ENCODE data around the gene POGK.
"Not testable (repeated sequence)": the region's sequence is repeated elsewhere in the genome, so short reads cannot be mapped to it uniquely, and the experiment has no call there.

The POGK gene

DNA sequence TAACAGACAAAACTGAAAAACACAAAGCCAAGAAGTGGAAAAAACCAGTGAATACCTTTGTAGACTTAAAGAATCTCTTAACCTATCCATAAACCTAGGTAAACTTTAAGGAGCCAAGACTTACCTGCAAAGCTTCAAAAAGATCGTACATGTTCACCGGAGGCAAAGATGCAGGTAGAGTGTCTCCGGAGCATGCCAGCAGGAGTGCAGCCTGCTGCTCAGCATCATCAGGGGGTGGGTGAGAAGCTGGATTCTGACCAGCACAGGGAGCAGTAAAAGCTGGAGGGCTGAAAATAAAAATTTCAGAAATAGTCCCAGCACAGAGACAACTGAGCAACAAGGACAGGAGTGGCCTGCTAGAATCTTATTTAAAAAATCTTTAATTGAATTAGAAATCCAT is 18.7 kb downstream of the POGK start:
- DNase-seq = no peak

DNA sequence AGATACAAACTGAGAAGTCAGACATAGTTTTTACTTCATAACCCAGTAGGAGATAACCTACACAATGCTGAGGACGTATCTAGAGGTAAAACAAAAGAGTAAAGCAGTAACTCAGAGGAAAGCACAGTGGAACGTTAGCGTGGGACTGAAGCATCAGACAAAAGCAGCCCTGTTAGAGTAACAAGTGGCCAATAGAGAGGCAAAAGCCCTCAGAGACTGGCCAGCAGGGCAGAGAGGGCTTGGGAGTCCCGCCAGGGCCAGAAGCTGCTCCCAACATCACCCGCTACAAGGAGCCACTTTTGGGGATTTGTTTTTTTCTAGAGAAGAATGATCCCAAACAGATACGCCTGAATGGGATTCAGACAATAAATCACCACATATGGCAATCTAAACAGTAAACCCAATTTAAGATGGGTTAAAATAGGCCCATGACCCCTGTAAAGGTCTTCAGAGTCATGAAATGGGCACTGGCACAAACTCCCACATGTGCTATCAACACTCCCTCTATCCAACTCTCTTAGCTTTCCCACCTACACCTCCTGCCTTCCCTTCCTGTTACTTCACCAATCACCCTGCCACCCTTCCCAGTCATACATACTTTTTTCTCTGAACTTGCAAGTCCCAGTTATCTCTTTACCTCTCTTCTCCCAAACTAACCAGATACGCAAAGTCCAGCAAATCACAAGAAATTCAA is 19.6 kb downstream of the POGK start:
- no peak for DNase-seq

DNA sequence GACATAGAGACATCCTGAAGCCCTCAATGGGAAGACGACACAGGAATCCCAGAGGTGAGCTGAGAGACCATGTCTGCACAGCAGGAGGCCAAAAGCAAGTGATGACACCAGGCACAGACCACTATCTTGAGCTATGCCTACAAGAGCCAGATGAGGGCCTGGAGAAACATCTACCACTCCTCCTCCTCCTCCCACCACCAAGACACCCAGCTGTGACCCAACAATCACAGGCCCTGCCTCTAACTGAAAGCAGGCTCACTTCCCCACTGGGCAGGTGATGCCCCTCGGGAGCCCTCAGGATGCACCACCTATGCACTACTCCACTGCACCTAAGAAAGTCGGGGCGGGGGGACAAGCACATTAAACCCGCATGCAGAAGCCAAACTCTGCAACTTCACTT is 20.3 kb downstream of the POGK start:
- DNase-seq = no peak

DNA sequence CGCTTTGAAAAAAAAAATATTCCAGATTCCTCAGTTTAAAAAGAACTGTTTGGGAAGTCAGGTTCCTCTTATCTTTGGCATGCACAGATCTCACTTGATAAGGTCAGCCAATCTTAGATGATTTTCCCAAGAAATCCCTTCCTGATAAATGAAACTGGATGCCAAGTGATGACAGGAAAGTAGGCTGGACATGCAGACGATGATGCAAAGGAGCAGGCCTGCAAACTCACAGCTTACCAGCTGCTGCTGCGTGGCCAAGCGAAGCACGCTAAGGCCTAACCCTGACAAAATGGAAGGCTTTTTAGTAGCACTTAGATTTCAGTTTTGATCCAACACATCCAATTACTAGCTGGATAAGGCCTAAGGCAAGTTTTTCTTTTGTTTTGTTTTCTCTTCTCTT is 26.7 kb downstream of the POGK start:
- no peak for DNase-seq

DNA sequence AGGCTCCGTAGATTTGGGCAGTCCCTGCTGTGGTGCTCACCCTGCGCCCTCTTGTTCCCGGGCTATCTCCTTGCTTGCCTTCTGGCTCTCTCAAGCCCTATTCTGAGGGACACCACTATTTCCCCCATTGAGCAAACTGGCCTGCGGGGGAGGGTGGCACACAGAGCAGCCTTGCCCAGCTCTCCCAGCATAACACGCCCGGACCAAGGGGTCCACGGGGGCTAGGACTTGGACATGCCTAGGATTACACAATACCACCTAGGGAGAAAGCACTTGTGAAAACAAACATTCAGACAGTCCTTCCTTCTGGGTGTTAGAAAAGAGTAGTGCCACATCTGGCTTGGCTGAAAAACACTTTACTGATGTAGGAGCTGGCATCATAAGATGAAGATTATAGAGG is 29.4 kb downstream of the POGK start:
- no peak for DNase-seq

DNA sequence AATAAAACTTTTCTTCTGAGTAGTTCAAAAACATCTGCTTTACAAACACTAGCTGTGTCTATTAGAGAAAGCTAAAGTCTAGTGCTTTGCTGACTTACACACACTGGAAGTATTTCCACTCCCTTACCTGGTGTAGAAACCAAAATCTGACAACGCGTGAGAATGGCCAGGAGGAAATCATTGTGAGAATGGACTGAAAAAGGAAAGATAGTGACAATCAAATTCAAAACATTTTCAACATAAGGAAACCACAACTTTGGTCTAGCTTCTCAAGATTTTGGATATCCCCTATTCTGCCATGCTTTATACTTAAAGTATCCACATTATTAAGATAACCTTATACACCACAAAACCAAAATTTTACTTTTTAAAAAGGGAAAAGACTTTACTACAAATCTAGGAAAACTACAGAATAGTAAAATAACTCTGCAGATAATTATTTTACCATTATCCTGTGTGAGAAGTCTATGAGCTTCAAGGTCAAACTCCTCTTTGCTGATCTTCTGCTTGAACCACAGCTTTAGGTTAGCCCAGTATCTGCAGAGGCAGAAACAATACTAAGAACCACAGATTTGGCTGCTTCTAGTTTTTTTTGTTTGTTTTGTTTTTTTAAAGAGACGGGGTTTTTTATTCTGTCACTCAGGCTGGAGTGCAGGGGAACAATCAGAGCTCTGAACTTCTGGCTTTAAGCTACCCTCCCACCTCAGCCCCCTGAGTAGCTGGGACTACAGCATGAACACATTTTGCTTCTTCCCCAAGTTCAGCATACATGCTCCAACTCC is 30.2 kb downstream of the POGK start:
- DNase-seq = no peak

DNA sequence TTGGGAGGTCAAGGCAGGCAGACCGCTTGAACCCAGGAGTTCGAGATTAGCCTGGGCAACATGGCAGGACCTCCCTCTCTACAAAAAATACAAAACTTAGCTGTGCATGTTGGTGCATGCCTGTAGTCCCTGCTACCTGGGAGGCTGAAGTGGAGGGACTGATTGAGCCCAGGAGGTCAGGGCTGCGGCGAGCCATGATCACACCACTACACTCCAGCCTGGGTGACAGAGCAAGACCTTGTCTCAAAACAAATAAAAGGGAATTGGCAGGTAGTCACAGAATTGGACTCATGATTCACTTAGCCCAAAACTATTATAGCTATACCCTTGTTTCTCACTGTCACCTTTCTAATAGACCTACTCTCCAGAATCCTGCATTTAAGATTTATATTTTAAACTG is 31.3 kb downstream of the POGK start:
- DNase-seq = no peak

DNA sequence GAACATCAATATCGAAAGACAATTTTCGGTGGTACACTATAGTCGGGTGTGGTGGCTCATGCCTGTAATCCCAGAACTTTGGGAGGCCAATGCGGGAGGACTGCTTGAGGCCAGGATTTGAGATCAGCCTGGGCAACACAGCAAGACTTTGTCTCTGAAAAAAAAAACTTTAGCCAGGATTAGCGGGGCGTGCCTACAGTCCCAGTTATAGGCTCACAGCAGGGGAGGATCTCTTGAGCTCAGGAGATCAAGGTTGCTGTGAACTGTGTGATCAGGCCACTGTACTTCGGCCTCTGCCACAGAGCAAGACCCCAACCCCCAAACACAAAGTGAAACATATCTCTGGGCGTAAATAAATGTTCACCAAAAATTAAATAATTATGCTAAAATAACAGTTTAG is 35.2 kb downstream of the POGK start:
- DNase-seq = no peak

DNA sequence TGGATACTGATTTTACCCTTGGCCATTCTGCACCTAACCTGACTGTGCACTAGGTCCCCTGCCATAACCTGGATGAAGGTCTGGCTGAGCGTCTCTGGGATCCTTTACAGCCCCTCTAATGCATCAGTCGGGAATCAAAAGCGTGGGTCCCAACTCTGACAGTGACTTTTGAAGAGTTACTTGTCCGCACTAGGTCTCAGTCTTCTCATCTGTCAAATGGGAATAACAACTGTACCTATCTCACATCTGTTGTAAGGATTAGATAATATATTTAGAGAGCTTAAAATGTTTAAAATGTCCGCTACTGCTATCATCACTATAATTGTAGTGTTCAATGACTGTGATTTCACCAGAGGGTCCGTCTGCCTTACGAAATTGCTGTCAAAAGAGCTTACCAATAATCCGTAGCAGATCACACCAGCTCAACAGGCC is 36.0 kb downstream of the POGK start:
- no peak for DNase-seq

DNA sequence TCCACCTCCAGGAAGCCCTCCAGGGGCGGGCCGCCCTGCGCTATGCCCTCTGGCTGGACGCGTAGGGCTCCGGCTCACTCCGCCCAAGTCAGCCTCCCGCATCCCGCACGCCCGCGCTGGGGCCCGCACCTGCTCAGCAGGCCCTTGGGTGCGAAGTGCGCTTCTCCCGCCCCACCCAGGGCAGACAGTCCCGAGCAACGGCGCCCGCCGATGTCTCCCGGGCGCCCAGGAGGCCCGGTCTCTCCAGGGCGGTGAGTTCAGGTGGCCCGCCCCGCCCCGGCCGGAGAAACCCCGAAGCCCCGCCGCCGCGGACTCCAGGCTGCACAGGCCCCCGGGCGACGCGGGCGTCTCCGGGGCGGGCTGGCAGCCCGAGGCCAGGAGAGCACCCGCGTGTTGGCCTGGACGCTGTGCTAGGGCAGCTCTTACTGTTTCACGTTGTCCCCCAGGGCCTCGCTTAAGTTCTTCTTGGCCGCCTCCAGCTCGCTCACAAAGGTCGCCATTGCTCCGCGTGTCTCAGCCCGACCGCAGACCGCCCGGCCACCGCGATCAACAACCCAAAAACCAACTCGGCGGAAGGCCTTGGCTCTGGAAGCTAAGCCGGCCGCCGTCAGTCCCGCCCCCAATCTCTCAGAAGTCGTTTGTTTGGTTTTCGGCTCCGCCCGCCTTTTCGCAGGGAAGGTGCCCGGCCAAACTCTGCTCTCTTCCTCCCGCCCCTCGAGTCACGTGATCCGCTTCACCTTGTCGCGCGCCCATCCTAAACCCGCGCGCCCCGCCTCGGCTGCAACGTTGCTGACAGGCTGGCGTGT is 36.7 kb downstream of the POGK start, which contains the start of gene TADA1:
TSS of gene TADA1 (minus strand) at position 531 of the 806 bp plus-strand sequence. CDS start at position 500, 31 bp downstream.
- peak; percentile 99 for DNase-seq

DNA sequence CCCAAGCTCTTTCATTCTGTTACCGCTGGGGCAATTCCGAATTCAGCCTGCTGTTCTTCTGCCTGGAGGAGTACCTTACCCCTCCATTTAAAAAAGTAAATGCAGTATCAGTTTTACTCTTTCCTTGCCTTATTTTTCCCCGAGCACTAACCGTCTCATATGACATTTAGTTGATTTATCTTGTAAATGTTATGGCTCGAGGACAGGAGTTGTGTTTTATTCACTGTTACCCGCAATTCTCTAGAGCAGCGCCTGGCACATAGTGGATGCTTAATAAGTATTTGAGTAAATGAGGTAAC is 37.2 kb downstream of the POGK start:
- no peak for DNase-seq

DNA sequence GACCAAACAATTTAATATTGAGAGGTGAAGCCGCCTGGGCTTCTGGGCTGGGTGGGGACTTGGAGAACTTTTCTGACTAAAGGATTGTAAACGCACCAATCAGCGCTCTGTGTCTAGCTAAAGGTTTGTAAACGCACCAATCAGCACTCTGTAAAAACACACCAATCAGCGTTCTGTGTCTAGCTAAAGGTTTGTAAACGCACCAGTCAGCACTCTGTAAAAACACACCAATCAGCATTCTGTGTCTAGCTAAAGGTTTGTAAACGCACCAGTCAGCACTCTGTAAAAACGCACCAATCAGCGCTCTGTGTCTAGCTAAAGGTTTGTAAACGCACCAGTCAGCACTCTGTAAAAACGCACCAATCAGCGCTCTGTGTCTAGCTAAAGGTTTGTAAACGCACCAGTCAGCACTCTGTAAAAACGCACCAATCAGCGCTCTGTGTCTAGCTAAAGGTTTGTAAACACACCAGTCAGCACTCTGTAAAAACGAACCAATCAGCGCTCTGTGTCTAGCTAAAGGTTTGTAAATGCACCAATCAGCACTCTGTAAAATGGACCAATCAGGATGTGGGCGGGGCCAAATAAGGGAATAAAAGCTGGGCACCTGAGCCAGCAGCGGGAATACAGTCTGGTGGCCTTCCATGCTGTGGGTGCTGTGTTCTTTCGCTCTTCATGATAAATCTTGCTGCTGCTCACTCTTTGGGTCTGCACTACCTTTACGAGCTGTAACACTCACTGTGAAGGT is 39.1 kb downstream of the POGK start:
- not testable (repeated sequence) for DNase-seq

DNA sequence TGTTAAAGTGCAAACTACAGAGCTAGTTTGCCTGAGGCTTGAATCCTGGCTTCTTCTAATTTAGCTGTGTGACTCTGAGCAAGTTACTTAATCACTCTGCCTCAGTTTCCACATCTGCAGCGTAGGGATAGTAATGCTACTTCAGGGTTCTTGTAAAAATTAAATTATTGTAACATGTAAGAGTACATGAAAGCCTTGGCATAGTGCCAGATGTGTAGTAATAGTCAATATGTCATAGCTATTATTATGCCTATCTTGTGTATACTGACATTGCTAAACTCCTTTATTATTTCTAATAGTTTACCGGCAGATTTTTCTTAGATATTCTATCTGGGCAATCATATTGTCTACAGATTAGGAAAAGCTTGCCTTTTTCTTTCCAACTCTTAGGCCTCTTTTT is 43.6 kb downstream of the POGK start:
- no peak for DNase-seq

DNA sequence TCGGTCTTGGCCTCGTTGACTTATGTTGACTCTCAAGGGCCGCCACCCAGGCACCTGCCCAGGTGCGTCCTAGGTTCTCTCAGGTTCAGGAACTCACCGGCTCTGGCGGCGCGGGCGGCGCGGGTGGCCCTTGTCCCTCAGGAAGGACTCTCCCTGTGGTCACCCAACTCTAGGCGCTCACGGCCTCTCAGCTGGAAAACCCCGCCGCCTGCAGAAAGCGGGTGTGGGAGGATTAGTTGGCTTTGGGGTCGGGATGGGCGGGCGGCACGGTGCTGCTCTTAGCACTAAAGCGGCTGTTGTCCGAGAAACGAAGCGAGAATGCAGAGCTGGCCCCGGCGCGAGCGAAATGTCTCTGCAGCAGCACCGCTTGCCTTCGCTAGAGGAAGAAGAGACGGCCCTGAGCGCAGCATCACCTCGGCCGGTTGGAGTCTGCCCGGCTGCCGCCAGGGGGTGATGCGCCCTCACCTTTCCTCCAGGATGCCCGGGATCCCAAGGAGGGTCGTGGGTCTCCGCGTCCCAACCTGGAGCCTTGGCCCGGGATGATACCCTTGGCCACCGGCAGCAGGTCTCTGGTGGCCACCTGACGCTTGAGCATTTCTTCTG is 44.9 kb downstream of the POGK start:
- DNase-seq = peak; percentile 31 to 47

DNA sequence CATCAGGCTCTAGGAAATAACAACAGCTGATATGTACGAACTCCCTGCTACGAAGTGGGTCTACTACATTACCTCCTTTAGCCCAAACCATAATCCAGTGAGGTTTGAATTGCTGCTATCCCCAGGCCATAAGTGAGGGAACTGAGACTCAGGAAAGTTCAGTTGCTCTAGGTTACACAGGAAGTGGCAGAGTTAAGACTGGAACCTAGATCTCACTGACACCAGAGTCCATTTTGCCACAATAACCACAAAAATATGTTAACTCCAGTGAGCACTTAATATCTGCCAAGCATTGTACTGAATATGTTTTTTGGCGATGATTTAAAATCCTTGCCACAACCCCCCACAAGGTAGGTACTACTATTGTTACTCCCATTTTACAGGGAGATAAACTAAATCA is 45.7 kb downstream of the POGK start:
- DNase-seq = no peak

DNA sequence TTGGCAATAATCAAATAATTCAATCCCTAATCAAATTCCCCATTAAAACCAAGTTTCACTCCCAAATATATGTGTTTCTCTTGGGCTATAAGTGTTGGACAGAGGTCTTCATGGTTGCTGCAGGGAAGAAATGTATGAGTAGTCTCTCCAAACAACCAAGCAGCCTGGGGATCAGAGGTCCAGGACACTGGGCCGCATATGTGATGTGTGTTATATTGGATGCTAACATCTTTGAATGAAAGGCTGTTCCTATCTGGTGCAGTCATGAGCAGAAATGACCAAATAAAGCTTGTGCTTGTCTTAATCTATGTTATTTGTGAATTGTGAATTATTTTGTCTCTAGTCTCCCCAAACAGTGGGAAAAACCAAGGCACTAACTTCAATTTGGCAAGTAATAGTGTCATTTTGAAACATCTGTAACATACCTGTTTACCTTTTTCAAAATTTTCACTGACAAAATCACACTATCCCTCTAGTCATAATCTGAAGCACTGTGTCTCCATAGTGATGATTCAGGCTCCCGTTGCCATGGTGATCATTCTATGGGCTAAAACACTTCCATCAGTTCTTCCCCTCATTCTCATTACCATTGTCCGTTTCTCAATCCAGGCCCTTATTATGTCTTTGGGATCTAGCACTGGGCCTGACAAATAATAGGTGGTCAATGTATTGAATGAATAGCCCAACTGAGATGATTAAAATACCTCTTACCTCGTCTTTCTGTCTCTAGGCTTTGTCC is 49.3 kb downstream of the POGK start:
- DNase-seq = no peak

DNA sequence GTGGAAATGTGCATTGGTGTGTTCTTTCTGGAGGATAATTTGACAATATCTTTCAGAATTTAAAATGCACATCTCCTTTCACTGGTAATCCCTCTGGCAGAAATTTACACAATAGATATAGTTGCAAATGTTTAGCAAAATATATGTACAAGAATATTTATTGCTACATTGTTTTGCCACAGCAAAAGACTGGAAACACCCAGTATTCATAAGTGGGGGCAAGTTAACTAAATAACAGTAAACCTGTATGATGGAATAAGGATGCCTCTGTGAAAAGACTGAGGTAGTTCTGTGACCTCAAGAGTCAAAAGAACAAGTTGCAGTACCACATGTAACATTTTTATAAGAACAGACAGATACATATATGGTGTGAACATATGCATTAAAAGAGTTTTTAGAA is 50.5 kb downstream of the POGK start:
- no peak for DNase-seq

DNA sequence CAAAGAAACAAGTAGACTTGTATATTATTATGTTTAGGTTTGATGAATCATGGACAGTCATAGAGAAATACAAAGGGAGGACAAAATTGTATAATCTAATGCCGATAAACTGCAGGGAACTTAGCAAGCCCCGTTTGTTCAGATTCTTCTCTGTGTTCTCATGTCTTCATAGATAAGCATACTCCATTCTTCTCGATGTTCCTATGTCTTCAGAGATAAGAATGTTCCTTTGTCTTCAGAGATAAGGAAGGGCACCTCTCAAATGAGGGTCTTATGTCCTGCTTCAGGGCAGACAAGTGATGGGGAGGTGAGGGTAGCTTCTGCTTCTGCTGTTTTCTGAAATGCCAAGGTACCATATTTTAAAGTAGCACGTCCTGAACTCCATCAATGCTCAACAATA is 56.5 kb downstream of the POGK start:
- DNase-seq = no peak

DNA sequence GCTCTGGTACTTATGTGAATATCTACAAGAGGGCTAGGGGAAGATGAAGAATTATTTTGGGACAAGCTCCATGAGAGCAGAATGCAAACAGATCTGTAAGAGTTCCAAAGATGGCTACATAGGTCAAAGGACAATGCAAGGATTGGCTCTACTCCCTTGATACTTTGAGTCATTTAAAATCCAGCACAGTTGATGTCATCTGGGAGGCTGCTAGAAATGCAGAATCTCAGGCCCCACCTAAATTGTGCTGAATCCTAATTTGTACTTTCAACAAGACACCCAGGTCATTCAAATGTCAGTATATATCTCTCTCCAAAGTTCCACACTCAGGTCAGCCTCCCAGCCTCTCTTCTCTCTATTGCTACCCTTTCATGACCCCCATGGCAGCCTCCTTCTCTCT is 60.5 kb downstream of the POGK start:
- no peak for DNase-seq

DNA sequence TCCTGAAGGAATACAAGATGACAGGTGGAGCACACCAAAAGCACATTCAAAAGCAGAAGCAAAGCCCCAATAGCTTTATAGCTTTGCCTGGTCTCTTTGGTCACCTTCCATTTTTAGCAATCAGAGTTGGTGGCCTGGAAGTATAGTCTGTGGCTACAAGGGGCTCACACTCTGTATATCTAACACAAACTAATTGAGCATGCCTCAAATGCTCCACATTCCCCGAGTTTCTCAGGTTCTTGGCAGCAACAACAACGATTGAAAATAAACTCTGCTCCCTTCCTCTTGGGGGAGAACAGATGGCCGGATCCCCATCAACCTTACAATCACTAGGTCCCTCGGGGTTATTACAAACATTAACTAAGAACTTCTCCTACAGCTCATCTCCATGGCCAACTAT is 61.7 kb downstream of the POGK start:
- no peak for DNase-seq

DNA sequence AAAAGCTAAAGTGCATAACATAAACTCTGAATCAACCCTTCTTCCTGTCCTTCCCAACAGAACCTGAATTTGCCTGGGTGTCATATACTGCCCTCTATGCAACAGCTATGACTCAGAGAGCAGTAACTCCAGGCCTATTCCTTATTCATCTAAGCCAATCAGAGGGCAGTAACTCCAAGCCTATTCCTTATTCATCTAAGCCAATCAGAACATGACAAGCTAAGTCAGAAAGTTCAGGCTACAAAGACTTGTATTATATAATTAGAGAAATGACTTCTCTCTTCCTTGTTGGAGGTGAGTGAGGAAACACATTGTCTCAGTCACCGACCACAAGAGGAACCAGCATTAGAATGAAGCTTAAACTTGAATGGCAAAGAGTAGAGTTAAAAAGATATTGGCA is 63.0 kb downstream of the POGK start:
- DNase-seq = no peak

DNA sequence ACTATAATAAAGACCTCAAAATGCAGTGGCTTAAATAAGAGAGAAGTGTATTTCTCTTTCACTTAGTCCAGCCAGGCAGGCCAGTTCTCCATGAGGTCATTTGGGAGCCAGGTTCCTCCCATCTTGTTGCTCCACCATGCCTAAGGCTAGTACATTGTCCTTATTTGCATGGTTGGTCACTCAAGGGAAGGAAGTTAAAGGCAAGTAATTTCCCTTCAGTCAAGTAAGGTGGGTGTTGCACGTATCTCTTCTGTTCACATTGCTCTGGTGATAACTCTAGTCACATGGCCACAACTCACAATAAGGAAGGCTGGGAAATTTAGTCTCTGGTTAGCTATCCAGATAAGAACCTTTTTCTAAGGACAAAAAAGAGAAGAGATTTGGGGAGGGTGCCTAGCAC is 64.0 kb downstream of the POGK start:
- no peak for DNase-seq

Data from activated CD4-positive, alpha-beta T cell treated with anti-CD3 and anti-CD28 coated beads, Interleukin-2, amount 50 U/mL, for 48 hours (primary cell).